IMR-90 (cell line): ENCODE results near the gene ADGRD2. TPM values are rescaled to one million over a fixed set of nuclear protein-coding genes. Genes with fewer than 3 reads are reported as not detected.

Experiments
- ATAC-seq: fragments of 200-7000 bp; cut with Tn5 transposase; 2 replicates; pipeline ENCODE4 v1.9.1; 2020; ENCODE audit warnings: low read depth, mild to moderate bottlenecking, moderate library complexity
- BruUV-seq: library from RNA; stranded (reverse); fragments of 400-500 nt; replicated peaks from 2 replicates; lab custom pipeline; 2021; lab: Mats Ljungman, UMichigan
- CTCF ChIA-PET: fragments of 300-600 bp; formaldehyde crosslinking; extraction: SDS; loops from one replicate; lab custom pipeline; 2021; ENCODE audit warnings: antibody characterized with exemption; lab: Yijun Ruan, JAX
- POLR2A ChIA-PET: fragments of 300-600 bp; sonication (Branson Sonifier 250); formaldehyde crosslinking; loops from one replicate; lab custom pipeline; 2022; ENCODE audit warnings: antibody characterized with exemption; ENCODE audit not compliant: unreplicated experiment; lab: Charles Lee
- DNase-seq: peaks from one replicate; pipeline ENCODE4 v3.0.0; 2013
- H2AFZ ChIP-seq: replicated peaks from 2 replicates; pipeline ENCODE3; 2013; ENCODE audit warnings: low read length, mild to moderate bottlenecking; ENCODE audit not compliant: poor library complexity
- H2AK5ac ChIP-seq: 2 replicates; pipeline ENCODE4 v1.6.1; 2013; ENCODE audit warnings: low read depth, low read length, inconsistent platforms
- H2AK9ac ChIP-seq: replicated peaks from 2 replicates; pipeline ENCODE3; 2013; ENCODE audit warnings: mild to moderate bottlenecking, low read depth, low read length, moderate library complexity; ENCODE audit not compliant: poor library complexity
- H2BK120ac ChIP-seq: 2 replicates; pipeline ENCODE4 v1.6.1; 2013; ENCODE audit warnings: low read depth, low read length, inconsistent platforms
- H2BK15ac ChIP-seq: 3 replicates; pipeline ENCODE4 v1.6.1; 2013; ENCODE audit warnings: low read depth, low read length, inconsistent platforms
- H2BK20ac ChIP-seq: 2 replicates; pipeline ENCODE4 v1.6.1; 2013; ENCODE audit warnings: low read depth, mild to moderate bottlenecking, inconsistent platforms, low read length, moderate library complexity
- H2BK5ac ChIP-seq: 2 replicates; pipeline ENCODE4 v1.6.1; 2013; ENCODE audit warnings: mild to moderate bottlenecking, low read depth, low read length, inconsistent platforms; ENCODE audit not compliant: poor library complexity, severe bottlenecking
- H3K14ac ChIP-seq: replicated peaks from 2 replicates; pipeline ENCODE4 v1.6.1; 2013; ENCODE audit warnings: low read depth, low read length, inconsistent platforms
- H3K18ac ChIP-seq: 2 replicates; pipeline ENCODE4 v1.6.1; 2013; ENCODE audit warnings: low read depth, low read length, control low read depth
- H3K23ac ChIP-seq: 2 replicates; pipeline ENCODE4 v1.6.1; 2013; ENCODE audit warnings: low read depth, low read length, inconsistent platforms
- H3K27ac ChIP-seq: 2 replicates; pipeline ENCODE4 v1.5.1; 2013; ENCODE audit warnings: mild to moderate bottlenecking, control low read depth, low read length; ENCODE audit not compliant: insufficient read depth
- H3K27me3 ChIP-seq: 2 replicates; pipeline ENCODE4 v1.6.1; 2013; ENCODE audit warnings: low read length; ENCODE audit not compliant: control insufficient read depth, insufficient read depth
- H3K36me3 ChIP-seq: 2 replicates; pipeline ENCODE4 v1.6.1; 2013; ENCODE audit warnings: low read length, mixed read lengths; ENCODE audit not compliant: control insufficient read depth, insufficient read depth
- H3K4ac ChIP-seq: 2 replicates; pipeline ENCODE4 v1.6.1; 2013; ENCODE audit warnings: low read depth, low read length, inconsistent platforms
- H3K4me1 ChIP-seq: 2 replicates; pipeline ENCODE4 v1.6.1; 2013; ENCODE audit warnings: low read length, mixed read lengths; ENCODE audit not compliant: control insufficient read depth, insufficient read depth
- H3K4me2 ChIP-seq: 2 replicates; pipeline ENCODE4 v1.6.1; 2013; ENCODE audit warnings: low read depth, mild to moderate bottlenecking, control low read depth, low read length, moderate library complexity
- H3K4me3 ChIP-seq: 2 replicates; pipeline ENCODE4 v1.5.1; 2013; ENCODE audit warnings: low read depth, mild to moderate bottlenecking, control low read depth, low read length, moderate library complexity; ENCODE audit not compliant: insufficient read depth
- H3K56ac ChIP-seq: 2 replicates; pipeline ENCODE4 v1.6.1; 2013; ENCODE audit warnings: low read length, inconsistent platforms; ENCODE audit not compliant: insufficient read depth; ENCODE audit errors: extremely low read depth
- H3K79me1 ChIP-seq, 2 experiments: 2 replicates each; pipeline ENCODE4 v1.6.1; 2013; ENCODE audit warnings: low read length in 2 of 2, inconsistent platforms in 1 of 2, low read depth in 1 of 2
- H3K9ac ChIP-seq: 2 replicates; pipeline ENCODE4 v1.6.1; 2013; ENCODE audit warnings: low read depth, low read length, control low read depth
- H3K9me1 ChIP-seq: 2 replicates; pipeline ENCODE4 v1.6.1; 2013; ENCODE audit warnings: low read length, inconsistent platforms; ENCODE audit not compliant: insufficient read depth
- H3K9me3 ChIP-seq: 2 replicates; pipeline ENCODE4 v1.6.1; 2013; ENCODE audit warnings: low read length; ENCODE audit not compliant: control insufficient read depth, insufficient read depth
- H4K20me1 ChIP-seq: 2 replicates; pipeline ENCODE4 v1.6.1; 2013; ENCODE audit warnings: low read length, inconsistent platforms; ENCODE audit not compliant: insufficient read depth
- H4K5ac ChIP-seq: 2 replicates; pipeline ENCODE4 v1.6.1; 2013; ENCODE audit warnings: mild to moderate bottlenecking, low read depth, low read length, control low read depth
- H4K8ac ChIP-seq, 2 experiments: 2 replicates each; pipeline ENCODE4 v1.6.1; 2013; ENCODE audit warnings: low read depth in 2 of 2, low read length in 2 of 2, control low read depth in 1 of 2, inconsistent platforms in 1 of 2
- H4K91ac ChIP-seq: 2 replicates; pipeline ENCODE4 v1.6.1; 2013; ENCODE audit warnings: low read depth, low read length, inconsistent platforms; ENCODE audit not compliant: insufficient read depth
- CEBPB ChIP-seq: IDR thresholded peaks from 2 replicates; pipeline ENCODE4 v1.6.1; 2012; ENCODE audit warnings: low read depth, low read length, improper control_type of control experiment
- WGBS, 2 experiments: methylation state at CpG; one replicate each; pipeline versions ENCODE4 v1.1.5 to v1.1.7; 2013; ENCODE audit warnings: missing lambda C conversion rate in 2 of 2; ENCODE audit not compliant: insufficient read length in 1 of 2; ENCODE audit errors: extremely low coverage in 2 of 2; 5-methylcytosine and 5-hydroxymethylcytosine counted together
- dilution Hi-C: fragments of 300-500 bp; cut with HindIII; formaldehyde crosslinking; loops from one replicate; pipeline ENCODE4 v1.14.3; 2018; ENCODE audit warnings: low sequenced_read_pairs; ENCODE audit not compliant: unreplicated experiment
- in situ Hi-C: fragments of 300-500 bp; cut with MboI; formaldehyde crosslinking; loops from 3 replicates; pipeline ENCODE4 v1.14.3; 2019; ENCODE audit warnings: low sequenced_read_pairs, inconsistent platforms, mixed read lengths
- intact Hi-C: fragments of 100-400 bp; cut with micrococcal nuclease; formaldehyde crosslinking; loops from 2 replicates; pipeline ENCODE4 v1.10.0; 2022
- polyA plus RNA-seq, 3 experiments: library from polyadenylated mRNA; depleted of rRNA; stranded (reverse); fragments of >200 nt; gene quantifications; 2 replicates each; pipeline ENCODE4 v1.2.3, GENCODE V29; 2012; ENCODE audit warnings: low replicate concordance in 1 of 3
- total RNA-seq: library from RNA; depleted of rRNA; stranded (reverse); fragments of >200 nt; gene quantifications from 2 replicates; pipeline ENCODE4 v1.2.3, GENCODE V29; 2012

ADGRD2 gene
- total and polyA plus RNA-seq, 2 of the 4 experiments (the other 2 are of a cell fraction), result not detected

DNA sequence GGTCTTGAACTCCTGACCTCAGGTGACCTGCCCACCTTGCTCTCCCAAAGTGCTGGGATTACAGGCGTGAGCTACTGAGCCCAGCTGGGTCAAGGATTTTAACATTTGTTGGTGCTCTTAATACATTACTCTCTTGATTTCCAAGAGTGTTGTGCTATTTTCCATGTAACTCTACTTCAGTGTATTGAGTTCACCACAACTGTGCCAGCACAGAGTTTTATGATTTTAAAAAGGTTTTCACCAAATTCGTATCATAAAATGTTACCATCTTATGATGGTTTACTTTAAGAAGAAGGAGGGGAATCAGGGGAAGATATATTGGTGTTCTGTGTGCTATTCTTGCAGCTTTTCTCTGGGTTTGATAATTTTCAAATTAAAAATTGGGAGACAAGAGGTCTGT lies 6.6 kb upstream of the ADGRD2 start:
- no TSS peak for BruUV-seq
- no CpG with 5 or more reads among the region's 2 CpGs for WGBS, 2 experiments
- peaks cover 26% of the 10 kb centered on the region for H3K27me3 ChIP-seq

More for the DNA sequence above, 6.6 kb upstream of the ADGRD2 start:
- Histone ChIP-seq H4K91ac (no peak overlapping the region), H3K4me3 (no peak overlapping the region), H3K9ac (no peak overlapping the region), H2BK5ac (no peak overlapping the region), H3K9me3 (peaks cover 13% of the 10 kb centered on the region), H3K79me1 (no peaks in the 10 kb centered on the region), H3K9me1 (no peaks in the 10 kb centered on the region), H2BK20ac (no peak overlapping the region), H2AK5ac (no peak overlapping the region), H4K20me1 (no peaks in the 10 kb centered on the region), H3K18ac (no peak overlapping the region), H2BK120ac (no peak overlapping the region), H3K4ac (no peak overlapping the region), H2BK15ac (no peak overlapping the region), H4K5ac (no peak overlapping the region), H4K8ac (no peak overlapping the region), H3K4me2 (no peak overlapping the region), H3K36me3 (no peaks in the 10 kb centered on the region), H3K56ac (no peak overlapping the region), H2AK9ac (no peak overlapping the region), H3K23ac (no peak overlapping the region), H2AFZ (no peak overlapping the region), H3K4me1 (no peaks in the 10 kb centered on the region), H3K27ac (no peak overlapping the region), H3K14ac (no peak overlapping the region)
- intact Hi-C loops, result no loop called here
- TF ChIP-seq CEBPB, result no peak
- dilution Hi-C loops, result no loop called here
- in situ Hi-C loops, result no loop called here
- ChIA-PET CTCF (no interaction called here), POLR2A (interaction anchor here (0.6 kb wide), 1 partner anchor 46 kb away, joined by 5 read pairs; no protein-coding TSS in a partner anchor)
- ATAC-seq, result no peak
- no peak for DNase-seq
